Urothelium cell line (cell line): ENCODE results near the gene LPP.
A peak's percentile ranks its signal among the peaks of the same experiment; 100 is the strongest.

ENCODE experiments used
- DNase-seq: peaks from one replicate; pipeline ENCODE4 v3.0.0; 2011; ENCODE audit warnings: low spot score, mixed read lengths
- FAIRE-seq: peaks from 2 replicates; lab custom pipeline; 2011; peaks lifted over from hg19 to GRCh38; lab: Jason Lieb, UNC

Gene LPP

GRCh38 chr3:188641076-188641475 lies 487.1 kb downstream of the LPP start:
- FAIRE-seq (no peak), DNase-seq (no peak)

- no peak for FAIRE-seq
- no peak for DNase-seq
Measured at GRCh38 chr3:188643736-188644135, 489.8 kb downstream of the LPP start.

DNA sequence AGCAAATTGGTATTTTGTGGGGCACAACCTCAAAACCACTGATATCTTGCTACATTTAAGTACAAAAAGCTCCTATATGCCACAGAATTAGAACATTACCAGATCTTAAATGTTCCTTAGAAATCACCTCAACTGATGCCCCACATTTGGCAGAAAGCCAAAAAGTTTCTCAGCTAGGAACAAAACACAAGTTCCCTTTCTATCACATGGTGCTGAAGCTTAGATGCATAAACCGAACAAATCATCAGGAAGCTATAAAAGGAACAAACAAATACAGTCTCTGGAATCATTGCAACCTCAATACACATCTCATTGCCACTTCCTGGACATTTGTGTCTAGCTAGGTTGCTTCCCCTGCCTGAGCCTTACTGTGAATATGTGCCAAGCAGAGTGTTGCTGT lies 492.6 kb downstream of the LPP start:
- DNase-seq, result no peak
- no peak for FAIRE-seq

DNA sequence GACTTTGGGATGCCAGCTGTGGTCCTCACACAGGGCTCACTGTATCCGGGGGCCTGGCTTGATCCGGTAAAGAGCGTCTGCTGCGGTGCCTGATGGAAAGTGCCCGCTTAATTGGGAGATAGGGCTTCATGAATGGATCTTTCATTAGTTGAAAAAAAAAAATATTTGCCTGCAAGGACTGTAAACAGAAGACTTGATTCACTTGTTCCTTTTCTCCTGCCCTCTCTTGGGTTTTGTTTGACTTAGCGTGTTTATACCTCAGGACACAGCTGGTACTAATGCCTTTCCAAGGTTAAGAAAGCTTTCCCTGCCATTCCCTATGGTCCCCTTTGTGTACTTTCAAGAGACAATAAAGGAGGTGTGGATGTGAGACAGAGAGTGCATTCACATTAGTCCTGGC lies 493.3 kb downstream of the LPP start:
- FAIRE-seq, result no peak
- no peak for DNase-seq

DNA sequence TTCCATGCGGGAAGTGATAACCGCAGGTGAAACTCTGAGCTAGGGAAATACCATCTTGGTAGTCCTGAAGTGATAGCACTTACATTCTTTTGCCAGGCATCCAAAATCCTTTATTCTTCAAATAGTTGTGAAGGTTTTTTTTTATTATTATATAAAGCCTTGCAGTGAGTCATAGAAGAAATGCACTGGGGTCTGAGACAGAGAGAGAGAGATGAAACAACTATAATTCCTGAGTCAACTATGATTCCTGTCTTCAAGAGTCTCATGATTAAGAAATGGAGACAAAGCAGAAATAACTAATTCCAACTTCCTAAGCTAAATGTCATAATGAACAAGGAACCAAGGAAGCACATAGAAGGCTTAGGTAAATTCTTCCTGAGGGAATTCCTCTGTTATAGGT lies 495.6 kb downstream of the LPP start:
- DNase-seq (no peak), FAIRE-seq (no peak)

DNA sequence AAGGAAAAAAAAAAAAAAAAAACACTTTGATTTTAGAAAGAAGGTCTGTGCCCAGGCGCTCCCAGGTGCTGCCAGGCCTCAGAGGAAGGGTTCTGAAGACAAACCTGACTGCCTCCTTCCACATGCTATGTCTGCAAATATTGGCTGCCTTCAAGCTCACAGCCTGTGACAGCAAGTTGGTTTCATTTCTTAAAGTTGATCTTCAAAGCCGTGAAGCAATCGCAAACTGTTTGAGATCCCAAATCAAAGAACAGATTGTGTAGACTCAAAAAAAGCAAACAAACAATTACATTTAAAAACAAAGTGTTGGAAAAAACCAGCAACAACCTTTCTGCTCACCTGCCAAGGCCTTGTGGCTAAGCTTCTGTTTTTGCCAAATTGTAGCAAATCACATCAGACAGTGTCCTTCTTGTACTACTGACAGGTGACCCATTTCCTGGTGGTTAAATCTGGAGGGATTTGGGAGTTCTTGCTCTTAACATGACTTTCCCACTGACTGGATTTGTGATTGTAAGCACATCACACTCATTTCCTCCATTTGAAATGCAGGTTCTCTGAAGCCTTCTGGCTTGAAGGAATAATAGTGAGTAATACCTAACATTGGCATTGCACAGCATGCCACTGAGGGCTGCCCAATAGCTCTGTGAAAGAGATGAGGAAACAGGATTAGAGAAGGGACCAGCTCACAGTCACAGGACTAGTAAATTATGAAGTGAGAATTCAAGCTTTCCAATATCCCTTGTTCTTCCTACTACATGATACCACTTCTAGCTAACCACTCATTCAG lies 502.4 kb downstream of the LPP start:
- FAIRE-seq (no peak), DNase-seq (no peak)

- DNase-seq (no peak), FAIRE-seq (no peak)
Measured at GRCh38 chr3:188658606-188659005, 504.6 kb downstream of the LPP start.

DNA sequence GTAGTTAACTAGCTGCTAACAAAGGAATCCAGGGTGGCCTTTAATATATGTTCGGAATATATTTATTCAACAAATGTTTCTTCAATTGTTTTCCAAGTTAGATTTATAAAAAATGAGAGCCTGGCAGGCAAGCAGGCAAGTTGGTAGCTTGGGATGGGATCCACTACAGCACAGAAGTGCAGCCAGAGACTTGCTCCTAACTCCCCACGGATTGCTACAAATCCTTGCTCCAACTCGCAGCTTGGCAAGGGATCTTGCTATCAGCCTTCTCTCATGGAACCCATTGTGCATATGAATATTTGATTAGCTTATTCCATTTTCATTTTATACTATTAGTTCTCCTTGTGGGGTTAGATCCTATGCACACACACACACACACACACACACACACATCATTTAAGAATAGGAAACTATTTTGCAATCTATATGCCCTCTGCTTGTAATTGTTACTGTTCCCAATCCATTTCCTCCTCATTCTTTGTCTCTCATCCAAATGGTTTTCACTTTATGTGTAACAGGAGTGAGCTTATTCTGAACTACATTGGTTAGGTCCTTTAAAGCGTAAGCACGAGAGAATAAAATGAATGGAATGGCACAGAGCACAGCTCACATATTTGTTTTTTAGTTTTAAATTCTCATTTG lies 505.6 kb downstream of the LPP start:
- FAIRE-seq, result no peak
- DNase-seq, result no peak

DNA sequence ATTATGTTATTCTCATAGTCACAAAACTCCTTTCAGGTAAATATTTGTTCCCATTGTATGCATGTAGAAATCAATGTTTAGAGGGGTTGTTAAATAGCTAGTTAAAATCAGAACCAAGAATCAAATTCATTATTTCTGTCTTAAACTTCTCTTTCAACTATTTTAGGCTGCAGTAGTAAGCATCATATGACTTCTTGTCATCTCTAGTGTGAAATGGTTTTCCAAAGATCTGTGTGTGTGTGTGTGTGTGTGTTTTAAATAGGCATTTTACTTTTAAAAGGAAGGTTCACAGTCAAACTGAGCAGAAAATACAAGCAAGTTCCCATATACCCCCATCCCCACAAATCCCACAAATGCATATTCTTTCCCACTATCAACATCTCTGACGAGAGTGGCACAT lies 506.5 kb downstream of the LPP start:
- FAIRE-seq, result no peak
- DNase-seq, result no peak

- no peak for FAIRE-seq
- DNase-seq, result no peak
Measured at GRCh38 chr3:188661806-188662205, 507.8 kb downstream of the LPP start.

DNA sequence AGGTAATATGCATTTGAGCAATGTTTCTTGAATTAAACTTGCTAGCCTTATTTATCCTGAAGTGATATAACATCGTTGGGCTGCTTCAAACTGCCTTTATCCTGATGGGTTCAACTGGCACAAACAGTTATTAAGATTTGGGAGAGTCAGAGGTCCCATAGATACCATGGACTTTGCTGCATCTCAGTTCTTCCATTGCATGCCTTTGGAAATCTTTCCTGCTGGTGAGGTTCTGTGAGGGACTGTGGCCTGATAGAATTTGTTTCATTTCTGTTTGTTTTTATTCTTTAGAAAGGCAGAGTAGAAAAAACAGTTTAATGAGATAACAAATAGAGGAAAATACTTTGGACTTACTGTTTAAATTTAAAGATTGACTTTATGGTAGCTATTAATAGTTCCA lies 508.3 kb downstream of the LPP start:
- no peak for DNase-seq
- no peak for FAIRE-seq

DNA sequence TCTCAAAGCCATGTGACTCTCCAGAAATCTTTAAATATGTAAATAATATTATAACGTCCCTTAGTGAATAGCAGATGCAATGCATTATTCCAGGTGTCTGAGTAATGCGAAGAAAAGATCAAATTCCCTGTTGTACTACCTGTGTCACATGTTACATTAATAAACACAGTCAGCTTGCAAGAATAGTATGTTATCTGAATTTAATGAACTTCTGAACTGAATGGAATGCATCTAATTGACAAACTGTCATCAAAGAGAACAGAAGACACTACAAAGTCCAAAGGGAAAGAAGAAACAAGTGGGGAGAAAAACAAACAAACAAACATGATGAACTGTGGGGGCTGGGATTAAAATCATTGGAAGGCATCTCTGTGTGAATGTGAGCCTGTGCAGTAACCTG lies 508.8 kb downstream of the LPP start:
- FAIRE-seq, result peak; percentile 20

GRCh38 chr3:188663839-188664238 lies 509.9 kb downstream of the LPP start:
- DNase-seq (no peak), FAIRE-seq (no peak)

More for the DNA sequence above, 508.8 kb downstream of the LPP start:
- no peak for DNase-seq

- DNase-seq, result peak; percentile 8
- FAIRE-seq, result no peak
Measured at GRCh38 chr3:188664795-188665194, 510.8 kb downstream of the LPP start.

DNA sequence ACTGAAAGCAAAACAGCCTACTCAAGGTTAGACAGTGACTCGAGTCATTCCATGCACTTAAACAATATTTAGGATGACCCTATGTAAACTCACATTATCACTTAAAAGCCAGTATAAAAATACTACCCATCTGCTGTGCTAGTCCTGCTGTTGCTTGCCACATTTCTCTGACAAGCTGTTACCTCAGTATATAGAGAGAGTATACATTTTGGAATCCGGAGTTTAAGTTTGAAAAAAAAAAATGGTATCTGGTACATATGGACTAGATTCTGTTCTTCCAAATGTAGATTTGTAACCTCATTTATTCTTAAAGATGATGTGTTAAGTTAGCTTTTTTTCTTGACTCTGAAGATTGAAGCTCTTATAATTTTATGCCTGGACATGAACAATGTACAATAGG lies 514.0 kb downstream of the LPP start:
- FAIRE-seq, result no peak

GRCh38 chr3:188670446-188670845 lies 516.5 kb downstream of the LPP start:
- FAIRE-seq (no peak), DNase-seq (no peak)

More for the DNA sequence above, 514.0 kb downstream of the LPP start:
- DNase-seq, result no peak

- DNase-seq, result no peak
- no peak for FAIRE-seq
Measured at GRCh38 chr3:188671971-188672370, 518.0 kb downstream of the LPP start.

GRCh38 chr3:188672840-188673239 lies 518.9 kb downstream of the LPP start:
- no peak for FAIRE-seq
- DNase-seq, result no peak

GRCh38 chr3:188673646-188674186 lies 519.8 kb downstream of the LPP start:
- no peak for FAIRE-seq
- no peak for DNase-seq

DNA sequence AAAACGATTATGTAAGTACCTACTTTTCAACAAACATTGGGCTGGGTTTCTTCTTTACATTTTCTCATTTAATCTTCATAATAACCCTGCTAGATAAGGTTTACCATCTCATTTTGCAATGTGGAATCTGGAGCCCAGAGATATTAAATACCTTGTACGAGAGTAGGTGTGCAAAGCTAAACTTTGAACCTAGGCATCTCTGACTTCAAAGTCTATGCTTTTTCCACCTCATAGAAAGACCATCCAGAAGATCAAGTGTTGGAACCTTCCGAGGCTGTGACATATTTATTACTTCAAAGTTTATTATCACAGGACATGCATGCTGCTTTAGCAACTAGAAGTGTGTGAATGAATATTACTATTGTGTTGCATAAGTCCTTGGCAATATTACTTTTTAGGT lies 520.6 kb downstream of the LPP start:
- FAIRE-seq, result no peak
- no peak for DNase-seq

DNA sequence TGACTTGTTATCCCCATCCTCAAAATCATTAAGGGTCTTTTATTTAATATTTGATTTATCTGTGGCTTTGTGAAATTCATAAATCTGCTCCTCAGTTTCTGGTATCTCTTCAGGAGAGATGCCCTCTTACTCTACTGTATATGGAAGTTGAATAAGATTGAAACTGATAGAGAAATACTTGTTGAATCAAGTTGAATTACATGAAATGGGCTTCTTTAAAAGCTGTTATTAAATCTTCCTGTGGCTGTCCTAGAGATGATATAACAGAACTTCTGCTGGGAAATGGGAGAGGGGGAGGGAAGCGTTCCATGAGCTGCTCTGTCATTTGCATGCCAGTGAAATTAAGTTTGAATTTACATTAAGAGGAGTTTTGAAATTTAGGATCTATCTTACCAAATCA lies 523.4 kb downstream of the LPP start:
- no peak for DNase-seq
- no peak for FAIRE-seq

DNA sequence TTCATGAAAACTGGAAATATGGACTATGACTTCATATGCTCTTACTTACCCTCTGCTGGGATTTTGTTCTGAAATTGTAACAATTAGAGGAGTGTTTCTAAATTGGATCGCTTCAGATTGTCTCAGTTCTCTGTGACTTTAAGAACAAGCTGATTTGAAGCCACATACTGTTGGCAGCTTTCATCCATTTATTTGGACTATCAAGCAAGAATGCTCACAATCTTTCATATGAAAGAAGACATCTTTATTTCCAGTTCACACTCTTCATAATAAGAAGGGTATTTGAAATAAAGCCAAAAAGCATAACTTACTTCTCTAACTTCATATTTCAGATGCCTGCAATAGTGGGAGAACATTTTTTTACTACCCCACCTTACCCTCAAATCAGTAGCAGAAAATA lies 526.2 kb downstream of the LPP start:
- FAIRE-seq, result no peak
- DNase-seq, result no peak
